ENCODE results near the gene CREG1.

- TF ChIP-seq ZBTB7A (IDR thresholded peaks at IDR 0.05; ENCODE audit: low read depth) (no peak), MAX (IDR thresholded peaks at IDR 0.05) (no peak), EP300 (IDR thresholded peaks at IDR 0.05; ENCODE audit: borderline replicate concordance) (no peak), YY1 (IDR thresholded peaks at IDR 0.05; ENCODE audit: low read depth) (no peak), TAF1 (IDR thresholded peaks at IDR 0.05; ENCODE audit: low read depth) (no peak), FOXM1 (IDR thresholded peaks at IDR 0.05; ENCODE audit: borderline replicate concordance, low read depth) (no peak), CEBPB (IDR thresholded peaks at IDR 0.05) (no peak), RAD21 (IDR thresholded peaks at IDR 0.05; ENCODE audit: low read depth) (no peak)
Measured at GRCh38 chr1:167563579-167564246, 10.2 kb upstream of the CREG1 start.
